CD4-positive, alpha-beta T cell (primary cell): ENCODE data around the gene TRH. TPM values are rescaled to one million over a fixed set of nuclear protein-coding genes. Genes with fewer than 3 reads are reported as not detected.

ENCODE experiments used
- ATAC-seq: fragments of 200-7000 bp; cut with Tn5 transposase; one replicate; pipeline ENCODE4 v1.10.0; 2022; ENCODE audit warnings: mild to moderate bottlenecking; ENCODE audit not compliant: poor library complexity
- CTCF ChIA-PET: fragments of 350-600 bp; sonication (Branson Sonifier 250); formaldehyde crosslinking; loops from one replicate; lab custom pipeline; 2021; ENCODE audit warnings: antibody characterized with exemption, inconsistent platforms; lab: Charles Lee
- POLR2A ChIA-PET: fragments of 350-600 bp; sonication (Branson Sonifier 250); formaldehyde crosslinking; loops from one replicate; lab custom pipeline; 2021; ENCODE audit warnings: antibody characterized with exemption, inconsistent platforms; lab: Charles Lee
- DNase-seq, 14 experiments: peaks; one replicate each; pipeline ENCODE4 v3.0.0-alpha.2; 2013 to 2020; ENCODE audit warnings: mixed read lengths in 2 of 14
- H3K27ac ChIP-seq, 2 donors: one replicate each; pipeline versions ENCODE4 v1.5.1 to v1.7.0; 2013; ENCODE audit warnings: low read length in 2 of 2, low read depth in 1 of 2, mild to moderate bottlenecking in 1 of 2
- H3K27me3 ChIP-seq, 2 experiments: 1 replicate in 1 of 2; 2 replicates in 1 of 2; pipeline versions ENCODE4 v1.6.1 to v1.7.0; 2013; ENCODE audit warnings: low read length in 2 of 2, control low read depth in 1 of 2, mild to moderate bottlenecking in 1 of 2, moderate library complexity in 1 of 2; ENCODE audit not compliant: insufficient read depth in 2 of 2, control insufficient read depth in 1 of 2
- H3K36me3 ChIP-seq: one replicate; pipeline ENCODE4 v1.6.1; 2013; ENCODE audit warnings: low read length, control low read depth; ENCODE audit not compliant: insufficient read depth
- H3K4me1 ChIP-seq: one replicate; pipeline ENCODE4 v1.6.1; 2013; ENCODE audit warnings: low read length, control low read depth; ENCODE audit not compliant: insufficient read depth
- H3K4me3 ChIP-seq: one replicate; pipeline ENCODE4 v1.5.1; 2013; ENCODE audit warnings: mild to moderate bottlenecking, low read length, moderate library complexity
- H3K9me3 ChIP-seq, 2 experiments: 1 replicate in 1 of 2; 2 replicates in 1 of 2; pipeline versions ENCODE4 v1.6.1 to v1.7.0; 2013; ENCODE audit warnings: low read length in 2 of 2, mild to moderate bottlenecking in 2 of 2, control low read depth in 1 of 2, moderate library complexity in 1 of 2; ENCODE audit not compliant: control insufficient read depth in 1 of 2, insufficient read depth in 1 of 2
- H3K27ac Mint-ChIP-seq: one replicate; pipeline ENCODE4 v1.8.0; 2020; ENCODE audit warnings: mixed read lengths
- H3K27me3 Mint-ChIP-seq: one replicate; pipeline ENCODE4 v1.8.0; 2021; ENCODE audit warnings: mixed read lengths
- H3K36me3 Mint-ChIP-seq: one replicate; pipeline ENCODE4 v1.8.0; 2021; ENCODE audit warnings: low read depth, mixed read lengths
- H3K4me1 Mint-ChIP-seq: one replicate; pipeline ENCODE4 v1.8.0; 2021; ENCODE audit warnings: low read depth, mixed read lengths
- H3K4me3 Mint-ChIP-seq: one replicate; pipeline ENCODE4 v1.8.0; 2020; ENCODE audit warnings: mild to moderate bottlenecking, mixed read lengths
- H3K9me3 Mint-ChIP-seq: one replicate; pipeline ENCODE4 v1.8.0; 2020; ENCODE audit warnings: mixed read lengths
- intact Hi-C, 2 experiments: fragments of 100-400 bp; cut with DNase I in 1 of 2; cut with micrococcal nuclease in 1 of 2; formaldehyde crosslinking; loops; one replicate each; pipeline versions ENCODE4 v1.15.1 to v1.9.0; 2023 to 2025; cut with DNase I, micrococcal nuclease
- total RNA-seq, 174 experiments: library from RNA in 2 of 174; stranded (reverse) in 2 of 174; gene quantifications; one replicate each; pipeline ENCODE4 v1.2.3 and lab custom pipeline; 2021 to 2026
- TF ChIP-seq, protein P1 (sequence below): fragments of 200-600 bp; IDR thresholded peaks from one replicate; pipeline ENCODE4 v1.8.0; 2022; ENCODE audit warnings: antibody characterized with exemption, mild to moderate bottlenecking

Gene TRH
- total RNA-seq, 2 experiments from 2014 or later, result not detected

DNA sequence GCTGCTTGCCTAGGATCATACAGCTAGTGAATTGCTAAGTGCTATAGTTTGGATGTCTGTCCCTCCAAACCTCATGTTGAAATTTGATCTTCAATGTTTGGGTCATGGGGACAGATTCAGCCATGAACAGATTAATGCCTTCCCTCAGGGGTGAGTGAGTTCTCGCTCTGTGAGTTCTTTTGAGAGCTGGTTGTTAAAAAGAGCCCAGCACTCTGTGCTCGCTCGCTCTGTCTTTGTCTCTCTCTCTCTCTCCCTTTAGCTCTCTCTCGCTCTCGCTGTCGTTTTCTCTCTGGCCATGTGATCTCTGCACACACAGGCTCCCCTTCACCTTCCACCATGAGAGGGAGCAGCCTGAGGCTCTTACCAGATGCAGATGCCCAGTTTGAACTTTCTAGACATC, 14.9 kb downstream of the TRH start:
- no peaks in the 10 kb centered on the region for H3K9me3 Mint-ChIP-seq
- no peaks in the 10 kb centered on the region for H3K4me1 ChIP-seq
- H3K4me3 ChIP-seq, result no peak overlapping the region
- intact Hi-C loops, result no loop called here
- ChIA-PET CTCF (no interaction called here), POLR2A (no interaction called here)
- no peak overlapping the region for H3K27ac ChIP-seq
- H3K9me3 ChIP-seq, result no peaks in the 10 kb centered on the region
- no peaks in the 10 kb centered on the region for H3K27me3 ChIP-seq
- H3K36me3 ChIP-seq, result no peaks in the 10 kb centered on the region
- H3K4me3 Mint-ChIP-seq, result no peak overlapping the region
- peaks cover 8% of the 10 kb centered on the region for H3K27me3 Mint-ChIP-seq
- TF ChIP-seq, protein P1, sequence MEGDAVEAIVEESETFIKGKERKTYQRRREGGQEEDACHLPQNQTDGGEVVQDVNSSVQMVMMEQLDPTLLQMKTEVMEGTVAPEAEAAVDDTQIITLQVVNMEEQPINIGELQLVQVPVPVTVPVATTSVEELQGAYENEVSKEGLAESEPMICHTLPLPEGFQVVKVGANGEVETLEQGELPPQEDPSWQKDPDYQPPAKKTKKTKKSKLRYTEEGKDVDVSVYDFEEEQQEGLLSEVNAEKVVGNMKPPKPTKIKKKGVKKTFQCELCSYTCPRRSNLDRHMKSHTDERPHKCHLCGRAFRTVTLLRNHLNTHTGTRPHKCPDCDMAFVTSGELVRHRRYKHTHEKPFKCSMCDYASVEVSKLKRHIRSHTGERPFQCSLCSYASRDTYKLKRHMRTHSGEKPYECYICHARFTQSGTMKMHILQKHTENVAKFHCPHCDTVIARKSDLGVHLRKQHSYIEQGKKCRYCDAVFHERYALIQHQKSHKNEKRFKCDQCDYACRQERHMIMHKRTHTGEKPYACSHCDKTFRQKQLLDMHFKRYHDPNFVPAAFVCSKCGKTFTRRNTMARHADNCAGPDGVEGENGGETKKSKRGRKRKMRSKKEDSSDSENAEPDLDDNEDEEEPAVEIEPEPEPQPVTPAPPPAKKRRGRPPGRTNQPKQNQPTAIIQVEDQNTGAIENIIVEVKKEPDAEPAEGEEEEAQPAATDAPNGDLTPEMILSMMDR, result no peak
- ATAC-seq (no peak), DNase-seq (no peak)
- H3K36me3 Mint-ChIP-seq, result no peaks in the 10 kb centered on the region
- H3K4me1 Mint-ChIP-seq, result no peaks in the 10 kb centered on the region
- no peak overlapping the region for H3K27ac Mint-ChIP-seq

DNA sequence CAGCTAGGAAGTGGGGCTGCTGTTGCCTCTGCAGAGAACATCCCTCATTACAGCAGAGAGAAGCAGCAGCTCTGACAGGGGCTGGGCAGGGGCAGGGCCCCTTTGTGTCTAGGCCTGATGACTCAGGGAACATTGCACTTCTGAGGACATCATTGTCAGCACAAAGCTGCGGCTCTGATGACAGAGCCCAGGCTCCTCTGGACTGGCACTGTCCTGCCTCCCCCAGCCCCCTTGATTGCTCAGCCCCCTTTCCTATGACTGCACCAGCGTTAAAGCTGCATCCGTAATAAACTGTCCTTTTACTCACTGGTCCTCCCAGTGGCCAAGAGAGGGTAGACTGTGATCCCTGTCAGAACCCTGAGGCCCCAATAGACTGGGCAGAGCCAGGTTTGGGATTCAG, 18.3 kb downstream of the TRH start:
- DNase-seq (no peak), ATAC-seq (no peak)
- Histone ChIP-seq H3K27ac (no peak overlapping the region), H3K36me3 (no peaks in the 10 kb centered on the region), H3K27me3 (no peaks in the 10 kb centered on the region), H3K4me3 (no peak overlapping the region), H3K9me3 (peaks cover 0 to 7% of the 10 kb centered on the region in 2 experiments), H3K4me1 (no peaks in the 10 kb centered on the region)
- H3K4me1 Mint-ChIP-seq, result no peaks in the 10 kb centered on the region
- peaks cover 14% of the 10 kb centered on the region for H3K27me3 Mint-ChIP-seq
- H3K36me3 Mint-ChIP-seq, result no peaks in the 10 kb centered on the region
- ChIA-PET POLR2A (no interaction called here), CTCF (interaction anchor here (0.6 kb wide), 1 partner anchor 768 kb away, joined by 3 read pairs; no protein-coding TSS in a partner anchor)
- intact Hi-C loops, result no loop called here
- TF ChIP-seq, protein P1, result no peak
- no peak overlapping the region for H3K27ac Mint-ChIP-seq
- H3K4me3 Mint-ChIP-seq, result no peak overlapping the region
- peaks cover 2% of the 10 kb centered on the region for H3K9me3 Mint-ChIP-seq

DNA sequence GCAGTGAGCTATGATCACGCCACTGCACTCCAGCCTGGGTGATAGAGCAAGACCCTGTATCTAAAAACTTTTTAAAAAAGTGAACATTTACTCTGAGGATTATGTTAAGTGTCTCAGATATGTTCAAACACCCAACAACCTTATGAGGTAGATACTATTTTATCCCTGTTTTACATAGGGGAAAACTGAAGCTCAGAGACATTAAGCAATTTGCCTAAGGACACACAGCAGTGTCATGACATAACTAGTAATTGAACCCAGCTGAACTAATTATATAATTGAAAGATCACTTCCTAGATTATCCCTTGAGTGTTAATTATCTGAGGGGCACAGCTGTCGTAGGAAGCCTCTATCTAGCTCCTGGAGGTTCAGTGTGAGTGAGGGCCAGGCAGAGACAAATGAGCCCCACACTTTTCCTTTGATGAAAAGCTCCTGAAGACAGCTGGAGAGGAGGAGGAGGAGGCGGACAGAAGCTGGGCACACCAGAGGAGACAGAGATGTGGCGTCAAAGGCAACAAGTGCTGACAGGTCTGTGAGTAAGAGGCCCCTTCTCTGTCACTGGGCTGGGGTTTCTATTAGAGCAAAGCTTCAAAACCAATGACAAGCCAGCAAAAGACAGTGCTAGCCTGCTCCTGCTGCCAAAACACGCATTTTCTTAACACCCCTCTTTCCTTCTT, 20.5 kb downstream of the TRH start:
- H3K36me3 Mint-ChIP-seq, result no peaks in the 10 kb centered on the region
- H3K27ac Mint-ChIP-seq, result no peak overlapping the region
- CTCF ChIA-PET, result no interaction called here
- ATAC-seq, result no peak
- TF ChIP-seq, protein P1, result no peak
- POLR2A ChIA-PET, result no interaction called here
- no peak for DNase-seq
- H3K27me3 ChIP-seq, result peaks cover 0 to 3% of the 10 kb centered on the region in 2 experiments
- H3K27me3 Mint-ChIP-seq, result peaks cover 22% of the 10 kb centered on the region
- H3K4me3 ChIP-seq, result no peak overlapping the region
- H3K9me3 ChIP-seq, result peaks cover 0 to 7% of the 10 kb centered on the region in 2 experiments
- no peaks in the 10 kb centered on the region for H3K36me3 ChIP-seq
- H3K27ac ChIP-seq, result no peak overlapping the region
- peaks cover 2% of the 10 kb centered on the region for H3K9me3 Mint-ChIP-seq
- no peak overlapping the region for H3K4me3 Mint-ChIP-seq
- H3K4me1 ChIP-seq, result no peaks in the 10 kb centered on the region
- H3K4me1 Mint-ChIP-seq, result no peaks in the 10 kb centered on the region
- intact Hi-C loops, result no loop called here
